ACHN (cell line): ENCODE measurements around the gene PRAMEF11.

Experiments
- DNase-seq: peaks from one replicate; pipeline ENCODE4 v3.0.0-alpha.2; 2015
- in situ Hi-C: cut with HindIII; loops from 2 replicates; pipeline ENCODE4 v1.10.0; 2017; ENCODE audit warnings: low sequenced_read_pairs, low pct_ligation_motif_present, low pct_unique_long_range_greater_than_20kb

Gene PRAMEF11

GRCh38 chr1:12776801-12777557 is 54.2 kb downstream of the PRAMEF11 start:
- no peak for DNase-seq
- in situ Hi-C loops = no loop called here

- in situ Hi-C loops = no loop called here
- DNase-seq = no peak
Measured at GRCh38 chr1:12775443-12775842, 55.8 kb downstream of the PRAMEF11 start.

- DNase-seq = no peak
- in situ Hi-C loops = no loop called here
Measured at GRCh38 chr1:12774801-12775345, 56.3 kb downstream of the PRAMEF11 start.
